Measurements from ENCODE around the gene NKG7.

DNA sequence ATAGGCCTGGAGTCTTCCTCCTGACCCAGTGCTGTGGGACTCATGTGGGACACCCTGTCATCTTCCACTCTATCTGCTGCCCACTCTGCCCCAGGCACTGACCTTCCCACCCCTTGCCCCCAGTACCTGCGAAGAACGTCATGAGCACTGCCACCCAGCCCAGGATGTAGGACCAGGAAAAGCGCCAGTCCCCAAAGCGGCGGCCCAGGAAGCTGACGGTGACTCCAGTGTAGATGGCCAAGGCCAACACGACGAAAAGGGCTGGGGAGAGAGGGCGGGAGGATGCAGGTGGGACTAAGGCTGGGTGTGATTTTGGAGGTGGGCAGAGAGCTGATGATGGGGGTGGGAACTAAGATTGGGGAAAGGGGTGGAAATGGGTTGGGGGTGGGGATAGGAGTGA lies 7.9 kb upstream of the NKG7 start:
- TF ChIP-seq POLR2A (IDR thresholded peaks at IDR 0.05): no peak
- TF ChIP-seq, protein P1, sequence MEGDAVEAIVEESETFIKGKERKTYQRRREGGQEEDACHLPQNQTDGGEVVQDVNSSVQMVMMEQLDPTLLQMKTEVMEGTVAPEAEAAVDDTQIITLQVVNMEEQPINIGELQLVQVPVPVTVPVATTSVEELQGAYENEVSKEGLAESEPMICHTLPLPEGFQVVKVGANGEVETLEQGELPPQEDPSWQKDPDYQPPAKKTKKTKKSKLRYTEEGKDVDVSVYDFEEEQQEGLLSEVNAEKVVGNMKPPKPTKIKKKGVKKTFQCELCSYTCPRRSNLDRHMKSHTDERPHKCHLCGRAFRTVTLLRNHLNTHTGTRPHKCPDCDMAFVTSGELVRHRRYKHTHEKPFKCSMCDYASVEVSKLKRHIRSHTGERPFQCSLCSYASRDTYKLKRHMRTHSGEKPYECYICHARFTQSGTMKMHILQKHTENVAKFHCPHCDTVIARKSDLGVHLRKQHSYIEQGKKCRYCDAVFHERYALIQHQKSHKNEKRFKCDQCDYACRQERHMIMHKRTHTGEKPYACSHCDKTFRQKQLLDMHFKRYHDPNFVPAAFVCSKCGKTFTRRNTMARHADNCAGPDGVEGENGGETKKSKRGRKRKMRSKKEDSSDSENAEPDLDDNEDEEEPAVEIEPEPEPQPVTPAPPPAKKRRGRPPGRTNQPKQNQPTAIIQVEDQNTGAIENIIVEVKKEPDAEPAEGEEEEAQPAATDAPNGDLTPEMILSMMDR (IDR thresholded peaks at IDR 0.05): no peak

Measured in breast epithelium (tissue), 3 donors.